Measurements from ENCODE around the gene NOTCH4. TPM values are rescaled to one million over a fixed set of nuclear protein-coding genes. Genes with fewer than 3 reads are reported as not detected.

NOTCH4 gene
- total RNA-seq, 1 donor from 2014 or later, result 2.4 TPM

DNA sequence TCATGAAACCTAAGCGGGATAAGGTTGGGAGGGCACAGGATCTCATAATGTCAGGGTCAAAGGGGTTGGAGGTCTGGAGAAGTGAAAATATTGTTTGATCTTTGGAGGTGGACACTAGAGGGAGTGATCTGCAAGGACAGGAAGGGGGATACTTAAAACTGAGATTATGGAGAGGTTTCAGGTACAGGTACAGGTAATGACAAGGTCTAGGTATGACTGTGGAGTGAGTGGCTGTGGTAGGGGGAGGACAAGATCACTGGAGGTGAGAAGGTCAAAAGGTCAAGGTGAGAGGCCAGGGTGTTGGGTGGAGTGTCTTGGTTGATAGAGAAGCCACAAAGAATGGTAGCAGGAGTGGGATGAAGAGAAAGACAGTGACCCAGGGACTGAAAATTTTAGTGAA, 16.8 kb upstream of the NOTCH4 start:
- DNase-seq (ENCODE audit: low read depth), result no peak
- no peaks in the 10 kb centered on the region for H3K36me3 ChIP-seq (ENCODE audit: control insufficient read depth, insufficient read depth, low read length)
- no peak for TF ChIP-seq CTCF (IDR thresholded peaks at IDR 0.05; ENCODE audit: insufficient read depth, low read length, poor library complexity, severe bottlenecking)
- peaks cover 2% of the 10 kb centered on the region for H3K27me3 ChIP-seq (ENCODE audit: control insufficient read depth, insufficient read depth, low read length)
- H3K4me3 ChIP-seq (ENCODE audit: low read depth, low read length), result no peak overlapping the region

GRCh38 chr6:32239462-32239861, 15.6 kb upstream of the NOTCH4 start:
- TF ChIP-seq CTCF (IDR thresholded peaks at IDR 0.05; ENCODE audit: insufficient read depth, low read length, poor library complexity, severe bottlenecking), result no peak
- Histone ChIP-seq H3K36me3 (ENCODE audit: control insufficient read depth, insufficient read depth, low read length) (no peaks in the 10 kb centered on the region), H3K4me3 (ENCODE audit: low read depth, low read length) (no peak overlapping the region), H3K27me3 (ENCODE audit: control insufficient read depth, insufficient read depth, low read length) (peaks cover 2% of the 10 kb centered on the region)
- DNase-seq (ENCODE audit: low read depth), result no peak

DNA sequence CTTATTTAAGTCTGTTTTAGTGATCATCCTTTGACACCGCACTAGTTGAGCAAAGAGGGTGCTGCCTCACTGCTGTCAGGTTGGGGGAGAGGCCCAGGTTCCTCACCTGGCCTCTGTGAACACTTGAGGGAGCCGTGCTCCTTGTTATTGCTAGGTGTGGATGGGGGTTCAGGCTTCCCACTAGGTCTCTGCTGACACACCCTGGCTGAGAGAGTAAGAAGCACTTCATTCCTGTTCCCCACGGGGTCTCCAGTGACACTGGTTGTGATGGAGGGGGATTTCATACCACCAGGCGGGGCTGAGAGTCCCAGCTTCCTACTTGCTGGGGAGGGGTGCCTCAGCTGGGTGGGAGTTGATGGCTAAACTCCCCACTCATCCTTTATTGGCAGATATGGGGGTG, 11.1 kb upstream of the NOTCH4 start:
- no peak for DNase-seq (ENCODE audit: low read depth)
- no peak for TF ChIP-seq CTCF (IDR thresholded peaks at IDR 0.05; ENCODE audit: insufficient read depth, low read length, poor library complexity, severe bottlenecking)
- H3K4me3 ChIP-seq (ENCODE audit: low read depth, low read length), result no peak overlapping the region

DNA sequence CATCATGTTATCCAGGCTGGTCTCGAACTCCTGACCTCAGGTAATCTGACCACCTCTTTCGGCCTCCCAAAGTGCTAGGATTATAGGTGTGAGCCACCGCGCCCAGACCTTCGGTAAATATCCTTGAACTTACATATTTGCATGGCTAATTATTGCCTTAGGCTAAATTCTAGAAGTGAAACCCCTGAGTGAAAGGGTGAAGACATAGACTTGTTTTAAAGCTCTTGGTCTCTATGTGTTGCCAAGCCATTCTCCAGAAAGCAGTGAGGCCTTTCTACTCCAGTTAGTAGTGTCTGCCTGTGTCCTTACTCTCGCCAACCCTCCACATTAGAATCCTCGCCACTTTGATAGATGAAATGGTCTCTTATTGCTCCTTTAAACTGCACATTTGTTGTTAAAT, 2.6 kb upstream of the NOTCH4 start:
- peaks cover 2% of the 10 kb centered on the region for H3K27me3 ChIP-seq (ENCODE audit: control insufficient read depth, insufficient read depth, low read length)
- no peaks in the 10 kb centered on the region for H3K36me3 ChIP-seq (ENCODE audit: control insufficient read depth, insufficient read depth, low read length)
- no peak overlapping the region for H3K4me3 ChIP-seq (ENCODE audit: low read depth, low read length)
- no peak for DNase-seq (ENCODE audit: low read depth)
- TF ChIP-seq CTCF (IDR thresholded peaks at IDR 0.05; ENCODE audit: insufficient read depth, low read length, poor library complexity, severe bottlenecking), result no peak

More for the DNA sequence above, 11.1 kb upstream of the NOTCH4 start:
- no peaks in the 10 kb centered on the region for H3K27me3 ChIP-seq (ENCODE audit: control insufficient read depth, insufficient read depth, low read length)
- no peaks in the 10 kb centered on the region for H3K36me3 ChIP-seq (ENCODE audit: control insufficient read depth, insufficient read depth, low read length)

DNA sequence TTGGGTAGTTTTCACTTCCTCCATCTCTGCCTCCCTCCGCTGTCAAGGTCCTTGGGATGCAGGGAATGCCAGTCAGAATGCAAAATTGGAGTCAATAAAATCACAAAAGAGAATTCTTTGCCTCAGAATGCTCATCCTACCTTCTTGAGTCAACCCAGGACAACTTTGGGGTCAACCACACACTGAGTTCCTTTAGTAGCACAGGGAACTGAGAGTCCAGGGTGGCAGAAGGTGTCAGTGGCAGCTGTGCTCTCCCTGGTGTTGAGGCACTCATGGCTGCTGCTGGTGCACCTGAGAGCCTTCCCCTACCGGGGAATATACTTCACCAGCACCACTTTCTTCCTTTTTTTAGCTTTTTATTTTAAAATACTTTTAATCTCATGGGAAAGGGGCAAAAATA, 829 bp upstream of the NOTCH4 start:
- no peak for TF ChIP-seq CTCF (IDR thresholded peaks at IDR 0.05; ENCODE audit: insufficient read depth, low read length, poor library complexity, severe bottlenecking)
- peaks cover 2% of the 10 kb centered on the region for H3K27me3 ChIP-seq (ENCODE audit: control insufficient read depth, insufficient read depth, low read length)
- H3K36me3 ChIP-seq (ENCODE audit: control insufficient read depth, insufficient read depth, low read length), result no peaks in the 10 kb centered on the region
- H3K4me3 ChIP-seq (ENCODE audit: low read depth, low read length), result no peak overlapping the region
- no peak for DNase-seq (ENCODE audit: low read depth)

Data from kidney epithelial cell (primary cell).